Brain pericyte (primary cell): ENCODE data around the gene FNDC1.

Experiments used
- DNase-seq: peaks from one replicate; pipeline ENCODE4 v3.0.0-alpha.2; 2012; ENCODE audit warnings: low read depth, low spot score

The FNDC1 gene

GRCh38 chr6:159204605-159205004 lies 35.4 kb downstream of the FNDC1 start:
- no peak for DNase-seq

DNA sequence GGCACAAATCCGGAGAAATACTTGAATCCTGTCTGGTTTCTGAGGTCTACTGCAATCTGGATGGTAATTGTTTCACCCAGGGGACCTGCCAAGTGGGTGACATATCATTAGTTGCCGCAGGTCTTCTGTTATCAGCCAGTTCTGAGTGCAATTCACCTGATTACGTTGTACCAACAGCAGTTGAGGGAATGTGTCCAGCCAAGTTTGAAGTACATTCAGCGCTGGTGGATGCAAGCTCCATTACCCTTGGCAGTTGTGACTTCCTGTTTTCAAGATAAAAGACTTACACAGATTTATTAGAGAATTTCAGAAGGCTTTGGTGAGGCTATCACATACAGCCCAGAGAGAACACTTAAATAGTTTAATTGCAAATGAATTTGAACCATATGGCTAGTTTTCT lies 42.8 kb downstream of the FNDC1 start:
- no peak for DNase-seq

DNA sequence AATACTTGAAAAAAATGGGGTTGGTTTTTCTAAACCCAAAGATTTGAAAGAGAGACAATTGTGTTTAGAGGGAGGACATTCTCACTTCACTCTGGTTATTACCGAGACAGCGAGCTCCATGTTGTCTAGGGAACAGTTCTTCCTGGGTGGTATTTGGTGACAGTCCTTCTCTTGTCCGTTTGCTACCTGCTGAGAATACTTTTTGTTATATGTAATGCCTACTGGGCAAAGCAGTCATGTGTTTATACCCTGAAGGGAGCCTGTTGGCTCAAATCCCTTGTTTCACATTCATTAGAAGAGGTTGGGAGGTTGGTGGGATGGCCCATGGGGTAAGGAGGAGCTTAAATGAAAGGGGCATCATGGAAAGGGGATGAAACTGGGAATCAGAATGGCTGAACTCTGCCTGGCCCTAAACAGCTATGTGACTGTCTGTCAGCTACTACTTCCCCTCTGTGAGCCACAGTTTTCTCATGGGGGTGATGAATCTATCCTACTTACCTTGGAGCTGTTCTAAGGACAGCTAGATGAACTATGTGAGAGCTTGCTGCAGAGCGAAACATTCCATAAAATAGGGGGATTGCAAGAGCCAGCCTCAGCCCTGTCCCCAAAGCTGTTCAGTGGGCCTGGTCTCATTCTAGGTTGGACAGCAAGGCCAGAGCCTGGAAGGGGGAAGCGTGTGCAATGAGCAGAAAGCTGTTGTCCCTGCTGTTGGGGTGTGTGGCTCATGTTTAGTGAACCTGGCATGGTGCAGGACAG lies 43.5 kb downstream of the FNDC1 start:
- no peak for DNase-seq

GRCh38 chr6:159213405-159213804 lies 44.2 kb downstream of the FNDC1 start:
- no peak for DNase-seq

DNA sequence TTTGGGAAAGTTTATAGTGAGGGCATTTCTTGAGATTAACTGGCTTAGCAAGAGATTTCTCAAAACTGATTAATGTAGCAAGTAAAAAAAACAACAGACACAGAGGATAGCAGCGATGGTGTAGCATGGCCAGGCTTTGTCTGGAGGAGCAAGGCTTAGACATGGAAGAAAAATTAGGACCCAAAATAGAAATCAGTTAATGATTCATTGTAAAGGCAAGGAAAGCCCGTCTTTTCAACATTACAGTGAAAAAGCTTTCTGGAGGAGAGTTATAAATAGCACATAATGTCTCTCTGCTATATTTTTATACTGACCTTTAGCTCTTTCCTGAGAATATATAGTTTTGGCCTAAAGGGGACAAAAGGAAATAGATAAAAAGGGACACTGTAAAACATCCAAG lies 45.1 kb downstream of the FNDC1 start:
- DNase-seq: no peak

- no peak for DNase-seq
Observed at GRCh38 chr6:159217595-159218275, 48.5 kb downstream of the FNDC1 start.

- no peak for DNase-seq
Observed at GRCh38 chr6:159220093-159220492, 50.9 kb downstream of the FNDC1 start.

- no peak for DNase-seq
Observed at GRCh38 chr6:159221486-159222170, 52.4 kb downstream of the FNDC1 start.

DNA sequence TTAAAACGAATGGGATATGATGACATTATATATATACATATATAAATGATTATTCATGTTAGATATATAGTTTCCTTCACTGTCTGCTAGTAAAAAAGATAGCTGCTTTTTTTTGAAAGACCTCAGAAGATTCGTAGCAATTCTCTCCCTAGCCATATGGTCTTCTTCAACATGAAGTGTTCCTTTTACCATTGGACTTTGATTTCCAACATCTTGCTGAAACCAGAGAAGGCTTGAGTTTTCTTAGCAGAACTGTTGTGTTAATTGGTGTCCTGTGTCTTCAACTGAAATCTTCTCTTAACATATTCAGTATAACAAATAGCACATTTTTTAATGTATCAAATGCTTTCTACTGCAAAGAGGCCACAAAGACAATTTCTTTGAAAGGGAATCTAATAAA lies 55.3 kb downstream of the FNDC1 start:
- no peak for DNase-seq

DNA sequence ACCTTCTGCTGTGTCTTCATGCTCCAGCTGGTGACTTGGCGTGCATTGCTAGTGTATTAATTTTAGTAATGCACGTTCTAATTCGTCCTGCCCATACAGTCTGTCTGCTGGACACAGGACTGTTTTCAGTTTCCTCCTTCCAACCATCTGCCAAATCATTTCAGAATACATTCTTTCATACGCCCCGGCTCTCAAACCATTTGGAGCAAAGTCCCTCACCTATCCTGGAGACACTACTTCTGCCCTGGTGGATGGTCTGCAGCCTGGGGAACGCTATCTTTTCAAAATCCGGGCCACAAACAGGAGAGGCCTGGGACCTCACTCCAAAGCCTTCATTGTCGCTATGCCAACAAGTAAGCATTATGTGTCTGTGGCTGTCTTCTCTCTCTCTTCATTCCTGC lies 60.5 kb downstream of the FNDC1 start:
- DNase-seq: no peak

- DNase-seq: no peak
Observed at GRCh38 chr6:159232106-159232645, 63.0 kb downstream of the FNDC1 start.

DNA sequence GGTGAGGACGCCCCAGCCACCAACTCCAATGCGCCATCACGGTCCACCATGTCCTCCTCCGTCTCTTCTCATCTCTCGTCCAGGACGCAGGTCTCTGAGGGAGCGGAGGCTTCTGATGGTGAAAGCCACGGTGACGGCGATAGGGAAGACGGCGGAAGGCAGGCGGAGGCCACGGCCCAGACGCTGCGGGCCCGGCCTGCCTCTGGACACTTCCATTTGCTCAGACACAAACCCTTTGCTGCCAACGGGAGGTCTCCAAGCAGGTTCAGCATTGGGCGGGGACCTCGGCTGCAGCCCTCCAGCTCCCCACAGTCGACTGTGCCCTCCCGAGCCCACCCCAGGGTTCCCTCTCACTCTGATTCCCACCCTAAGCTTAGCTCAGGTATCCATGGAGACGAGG lies 63.6 kb downstream of the FNDC1 start:
- DNase-seq: no peak

DNA sequence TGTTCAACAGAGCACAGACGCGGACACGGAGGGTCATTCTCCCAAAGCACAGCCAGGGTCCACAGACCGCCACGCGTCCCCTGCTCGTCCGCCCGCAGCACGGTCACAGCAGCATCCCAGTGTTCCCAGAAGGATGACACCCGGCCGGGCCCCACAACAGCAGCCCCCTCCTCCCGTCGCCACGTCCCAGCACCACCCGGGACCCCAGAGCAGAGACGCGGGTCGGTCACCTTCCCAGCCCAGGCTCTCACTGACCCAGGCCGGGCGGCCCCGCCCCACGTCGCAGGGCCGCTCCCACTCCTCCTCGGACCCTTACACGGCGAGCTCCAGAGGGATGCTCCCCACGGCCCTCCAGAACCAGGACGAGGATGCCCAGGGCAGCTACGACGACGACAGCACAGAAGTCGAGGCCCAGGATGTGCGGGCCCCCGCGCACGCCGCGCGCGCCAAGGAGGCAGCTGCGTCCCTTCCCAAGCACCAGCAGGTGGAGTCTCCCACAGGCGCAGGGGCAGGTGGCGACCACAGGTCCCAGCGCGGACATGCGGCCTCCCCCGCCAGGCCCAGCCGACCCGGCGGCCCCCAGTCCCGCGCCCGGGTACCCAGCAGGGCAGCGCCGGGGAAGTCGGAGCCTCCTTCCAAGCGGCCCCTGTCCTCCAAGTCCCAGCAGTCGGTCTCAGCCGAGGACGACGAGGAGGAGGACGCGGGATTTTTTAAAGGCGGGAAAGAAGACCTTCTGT lies 64.3 kb downstream of the FNDC1 start:
- no peak for DNase-seq

GRCh38 chr6:159234102-159234553 lies 64.9 kb downstream of the FNDC1 start:
- no peak for DNase-seq

GRCh38 chr6:159238920-159239558 lies 69.8 kb downstream of the FNDC1 start:
- DNase-seq: no peak

DNA sequence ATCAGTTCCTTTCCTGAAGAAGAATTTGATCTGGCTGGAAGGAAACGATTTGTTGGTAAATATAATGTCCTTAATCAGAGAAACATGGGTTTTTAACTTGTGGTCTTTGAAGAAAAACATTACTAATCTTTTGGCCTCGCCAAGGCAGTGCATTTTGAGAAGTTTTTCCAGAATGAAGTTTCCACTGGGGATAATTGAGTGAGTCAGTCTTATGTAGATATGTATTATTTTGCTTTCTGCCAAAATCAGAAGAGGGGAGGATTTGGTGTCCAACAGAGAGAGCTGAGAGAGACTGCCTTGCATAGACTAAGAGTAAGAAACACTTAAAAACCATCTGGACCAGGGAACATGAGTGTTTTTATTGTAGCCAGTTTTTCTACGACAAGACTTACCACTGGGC lies 79.9 kb downstream of the FNDC1 start:
- no peak for DNase-seq

GRCh38 chr6:159249752-159250151 lies 80.6 kb downstream of the FNDC1 start:
- DNase-seq: no peak

- no peak for DNase-seq
Observed at GRCh38 chr6:159250633-159251032, 81.4 kb downstream of the FNDC1 start.

DNA sequence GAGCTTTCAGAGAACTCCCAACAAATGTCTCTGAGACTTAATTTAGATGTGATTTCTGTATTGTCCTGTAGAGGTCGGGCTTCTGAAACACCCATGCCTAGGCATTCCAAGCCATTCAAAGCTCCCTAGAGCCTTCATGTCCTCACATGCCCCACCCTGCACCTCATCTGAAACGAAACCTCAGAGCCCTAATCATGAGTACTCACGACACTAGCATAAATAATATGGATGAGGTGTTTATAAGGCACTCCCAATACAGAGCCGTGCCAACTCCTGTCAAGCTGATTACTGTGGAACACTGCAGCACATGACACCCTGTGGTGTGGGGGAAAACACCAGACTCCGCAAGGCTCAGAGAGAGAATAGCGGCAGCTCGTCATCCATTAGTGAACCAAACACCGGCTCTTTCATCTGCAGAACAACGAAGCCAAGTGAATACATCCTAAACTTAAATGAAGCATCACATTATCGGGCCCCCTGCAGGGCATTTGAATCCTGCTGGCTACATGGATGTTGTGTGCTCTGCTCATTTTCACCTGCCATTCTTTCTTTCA lies 83.8 kb downstream of the FNDC1 start:
- DNase-seq: no peak

DNA sequence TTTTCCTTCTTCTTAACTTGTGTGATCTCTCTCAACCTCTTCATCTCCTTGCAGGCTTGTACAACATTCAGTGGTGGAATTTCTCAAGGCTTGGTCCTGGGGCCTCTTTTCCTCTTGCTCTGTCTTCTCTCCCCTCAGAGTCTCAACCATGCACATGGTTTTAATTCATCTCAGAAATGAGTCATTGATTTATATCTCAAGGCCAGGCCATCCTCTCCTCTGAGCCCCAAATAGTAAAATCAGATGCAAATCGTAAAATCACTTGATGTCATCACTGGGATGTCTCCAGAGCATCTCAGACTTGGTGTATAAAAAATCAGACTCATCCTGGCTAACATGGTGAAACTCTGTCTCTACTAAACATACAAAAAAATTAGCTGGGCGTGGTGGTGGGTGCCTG lies 85.0 kb downstream of the FNDC1 start:
- no peak for DNase-seq

GRCh38 chr6:159255434-159255951 lies 86.3 kb downstream of the FNDC1 start:
- DNase-seq: no peak
